ENCODE measurements around the gene ZNRF2. TPM values are rescaled to one million over a fixed set of nuclear protein-coding genes. Genes with fewer than 3 reads are reported as not detected.

The ZNRF2 gene
- polyA plus RNA-seq, 1 donor (not counting 4 experiments of a cell fraction or from before 2014, with no cell fraction given), result 7.0 TPM

DNA sequence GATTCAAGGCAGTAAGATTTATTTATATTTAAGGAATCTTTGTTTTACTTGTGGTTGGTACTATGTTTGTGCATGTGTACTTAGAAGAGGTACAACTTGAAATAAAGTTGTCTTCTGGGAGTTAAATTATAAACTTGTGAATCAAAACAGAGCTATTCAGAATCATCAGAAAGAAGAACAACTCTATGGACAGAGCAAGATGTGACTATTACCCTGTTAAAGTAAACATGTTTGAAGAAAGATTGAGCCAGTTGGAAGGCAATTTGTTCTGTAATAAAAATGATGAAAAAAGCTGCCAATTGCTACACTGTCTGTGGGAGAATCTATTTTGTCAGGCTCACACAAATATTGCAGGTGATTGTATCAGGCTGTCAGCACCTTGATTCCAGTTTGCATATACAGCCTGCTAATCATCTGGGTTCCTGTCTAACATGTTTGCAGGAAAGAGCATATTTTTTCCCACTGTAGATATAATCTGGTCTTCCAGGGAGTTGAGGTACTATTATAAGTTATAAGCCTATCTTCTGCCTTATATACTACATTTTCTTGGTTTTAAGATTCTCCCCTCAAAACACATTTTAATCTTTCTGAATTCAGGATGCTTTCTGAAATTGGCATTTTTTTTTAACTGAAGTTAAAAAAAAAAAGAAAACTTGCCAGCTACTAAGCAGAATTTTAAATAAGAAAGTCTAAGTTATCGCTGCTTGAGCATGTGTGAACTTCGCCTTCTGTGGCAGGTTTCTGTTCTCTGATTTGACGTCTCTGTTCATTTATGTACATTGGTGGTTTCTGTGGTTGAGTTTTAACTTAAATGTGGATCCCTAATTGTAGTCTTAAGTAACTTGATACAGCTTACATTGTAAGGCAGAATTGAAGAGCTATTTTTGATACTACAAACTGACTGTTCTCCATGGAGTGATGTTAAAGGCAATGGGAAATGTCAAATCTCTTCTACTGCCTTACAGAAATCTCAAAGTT is 46.0 kb downstream of the ZNRF2 start:
- Histone ChIP-seq H3K79me2 (ENCODE audit: control insufficient read depth, insufficient read depth, low read length) (peaks cover 54% of the 10 kb centered on the region), H3K9me3 (ENCODE audit: control insufficient read depth, low read depth, low read length) (no peaks in the 10 kb centered on the region), H3K36me3 (ENCODE audit: control insufficient read depth in 2 of 2, extremely low read depth in 1 of 2, insufficient read depth in 2 of 2, low read length in 2 of 2) (no peaks in the 10 kb centered on the region), H3K27me3 (ENCODE audit: control insufficient read depth, extremely low read depth, insufficient read depth, low read length) (no peaks in the 10 kb centered on the region), H4K20me1 (ENCODE audit: control insufficient read depth, extremely low read depth, insufficient read depth, low read length) (no peaks in the 10 kb centered on the region), H2AFZ (ENCODE audit: control insufficient read depth, low read length) (no peak overlapping the region), H3K4me3 (ENCODE audit: control insufficient read depth in 2 of 3, extremely low read depth in 1 of 3, insufficient read depth in 2 of 3, low read depth in 1 of 3, low read length in 3 of 3) (no peak overlapping the region), H3K27ac (ENCODE audit: control insufficient read depth, insufficient read depth, low read length) (no peak overlapping the region), H3K4me1 (ENCODE audit: control insufficient read depth, extremely low read depth, insufficient read depth, low read length) (peaks cover 21% of the 10 kb centered on the region), H3K4me2 (ENCODE audit: control insufficient read depth, extremely low read depth, insufficient read depth, low read depth, low read length) (peak overlapping the region; percentile 33), H3K9me1 (ENCODE audit: control insufficient read depth, extremely low read depth, insufficient read depth, low read length) (no peaks in the 10 kb centered on the region), H3K9ac (ENCODE audit: control insufficient read depth, extremely low read depth, insufficient read depth, low read length) (peak overlapping the region; percentile 4)
- dilution Hi-C loops (cut with MboI; ENCODE audit: extremely low pct_ligation_motif_present, low sequenced_read_pairs), result no loop called here
- TF ChIP-seq EZH2 (IDR thresholded peaks at IDR 0.05; ENCODE audit: low read length), result no peak
- no peak for TF ChIP-seq CTCF (optimal IDR thresholded peaks at IDR 0.05 in 1 of 3, IDR thresholded peaks at IDR 0.05 in 1 of 3, conservative IDR thresholded peaks at IDR 0.05 in 1 of 3; ENCODE audit: extremely low read depth in 1 of 3, insufficient read depth in 2 of 3, low read length in 3 of 3)
- FAIRE-seq (no peak), DNase-seq (ENCODE audit: low read depth, low spot score) (no peak)

GRCh38 chr7:30331338-30331737 is 46.9 kb downstream of the ZNRF2 start:
- Histone ChIP-seq H3K4me3 (ENCODE audit: control insufficient read depth in 2 of 3, extremely low read depth in 1 of 3, insufficient read depth in 2 of 3, low read depth in 1 of 3, low read length in 3 of 3) (no peak overlapping the region), H3K4me1 (ENCODE audit: control insufficient read depth, extremely low read depth, insufficient read depth, low read length) (peaks cover 21% of the 10 kb centered on the region), H3K27me3 (ENCODE audit: control insufficient read depth, extremely low read depth, insufficient read depth, low read length) (no peaks in the 10 kb centered on the region), H3K9me1 (ENCODE audit: control insufficient read depth, extremely low read depth, insufficient read depth, low read length) (no peaks in the 10 kb centered on the region), H2AFZ (ENCODE audit: control insufficient read depth, low read length) (no peak overlapping the region), H3K36me3 (ENCODE audit: control insufficient read depth in 2 of 2, extremely low read depth in 1 of 2, insufficient read depth in 2 of 2, low read length in 2 of 2) (no peaks in the 10 kb centered on the region), H4K20me1 (ENCODE audit: control insufficient read depth, extremely low read depth, insufficient read depth, low read length) (no peaks in the 10 kb centered on the region), H3K9ac (ENCODE audit: control insufficient read depth, extremely low read depth, insufficient read depth, low read length) (no peak overlapping the region), H3K4me2 (ENCODE audit: control insufficient read depth, extremely low read depth, insufficient read depth, low read depth, low read length) (no peak overlapping the region), H3K79me2 (ENCODE audit: control insufficient read depth, insufficient read depth, low read length) (peaks cover 51% of the 10 kb centered on the region), H3K9me3 (ENCODE audit: control insufficient read depth, low read depth, low read length) (no peaks in the 10 kb centered on the region), H3K27ac (ENCODE audit: control insufficient read depth, insufficient read depth, low read length) (no peak overlapping the region)
- dilution Hi-C loops (cut with MboI; ENCODE audit: extremely low pct_ligation_motif_present, low sequenced_read_pairs), result no loop called here
- DNase-seq (ENCODE audit: low read depth, low spot score) (no peak), FAIRE-seq (no peak)
- TF ChIP-seq EZH2 (IDR thresholded peaks at IDR 0.05; ENCODE audit: low read length) (no peak), CTCF (optimal IDR thresholded peaks at IDR 0.05 in 1 of 3, IDR thresholded peaks at IDR 0.05 in 1 of 3, conservative IDR thresholded peaks at IDR 0.05 in 1 of 3; ENCODE audit: extremely low read depth in 1 of 3, insufficient read depth in 2 of 3, low read length in 3 of 3) (no peak)
